ENCODE results near the gene IDH3B.
"Not testable (repeated sequence)": the region's sequence is repeated elsewhere in the genome, so short reads cannot be mapped to it uniquely, and the experiment has no call there.

IDH3B gene

GRCh38 chr20:2696646-2697045 lies 32.6 kb upstream of the IDH3B start:
- TF ChIP-seq, protein P1, sequence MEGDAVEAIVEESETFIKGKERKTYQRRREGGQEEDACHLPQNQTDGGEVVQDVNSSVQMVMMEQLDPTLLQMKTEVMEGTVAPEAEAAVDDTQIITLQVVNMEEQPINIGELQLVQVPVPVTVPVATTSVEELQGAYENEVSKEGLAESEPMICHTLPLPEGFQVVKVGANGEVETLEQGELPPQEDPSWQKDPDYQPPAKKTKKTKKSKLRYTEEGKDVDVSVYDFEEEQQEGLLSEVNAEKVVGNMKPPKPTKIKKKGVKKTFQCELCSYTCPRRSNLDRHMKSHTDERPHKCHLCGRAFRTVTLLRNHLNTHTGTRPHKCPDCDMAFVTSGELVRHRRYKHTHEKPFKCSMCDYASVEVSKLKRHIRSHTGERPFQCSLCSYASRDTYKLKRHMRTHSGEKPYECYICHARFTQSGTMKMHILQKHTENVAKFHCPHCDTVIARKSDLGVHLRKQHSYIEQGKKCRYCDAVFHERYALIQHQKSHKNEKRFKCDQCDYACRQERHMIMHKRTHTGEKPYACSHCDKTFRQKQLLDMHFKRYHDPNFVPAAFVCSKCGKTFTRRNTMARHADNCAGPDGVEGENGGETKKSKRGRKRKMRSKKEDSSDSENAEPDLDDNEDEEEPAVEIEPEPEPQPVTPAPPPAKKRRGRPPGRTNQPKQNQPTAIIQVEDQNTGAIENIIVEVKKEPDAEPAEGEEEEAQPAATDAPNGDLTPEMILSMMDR (IDR thresholded peaks at IDR 0.05): no peak
- Histone ChIP-seq H3K27ac (no peak overlapping the region), H3K4me1 (ENCODE audit: control insufficient read depth in 1 of 2, insufficient read depth in 1 of 2, low read depth in 1 of 2, low read length in 1 of 2) (peaks cover 9 to 12% of the 10 kb centered on the region in 2 experiments), H3K9me3 (no peaks in the 10 kb centered on the region), H3K4me3 (ENCODE audit: low read depth in 1 of 2, low read length in 1 of 2) (no peak overlapping the region), H3K36me3 (no peaks in the 10 kb centered on the region), H3K27me3 (peaks cover 90% of the 10 kb centered on the region)

DNA sequence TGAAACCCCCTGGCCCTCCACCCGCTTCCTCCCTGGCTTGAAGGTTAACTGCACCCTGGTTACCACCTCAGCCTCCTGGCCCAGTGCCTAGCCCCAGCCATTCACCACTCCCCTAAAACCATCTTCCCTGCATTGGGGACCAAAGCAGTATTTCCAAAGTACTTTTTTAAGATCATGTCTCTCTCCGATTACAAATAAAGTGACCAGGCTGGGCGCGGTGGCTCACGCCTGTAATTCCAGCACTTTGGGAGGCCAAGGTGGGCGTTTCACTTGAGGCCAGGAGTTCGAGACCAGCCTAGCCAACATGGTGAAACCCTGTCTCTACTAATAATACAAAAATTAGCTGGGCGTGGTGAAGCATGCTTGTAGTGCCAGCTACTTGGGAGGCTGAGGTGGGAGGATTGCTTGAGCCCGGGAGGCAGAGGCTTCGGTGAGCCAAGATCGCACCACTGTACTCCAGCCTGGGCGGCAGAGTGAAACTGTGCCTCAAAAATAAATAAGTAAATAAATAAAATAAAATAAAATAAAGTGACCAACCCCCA lies 32.0 kb upstream of the IDH3B start:
- Histone ChIP-seq H3K4me1 (ENCODE audit: control insufficient read depth in 1 of 2, insufficient read depth in 1 of 2, low read depth in 1 of 2, low read length in 1 of 2) (peaks cover 9 to 12% of the 10 kb centered on the region in 2 experiments), H3K27me3 (peaks cover 91% of the 10 kb centered on the region)
- not testable (repeated sequence) for H3K27ac ChIP-seq; H3K9me3 ChIP-seq; H3K36me3 ChIP-seq; H3K4me3 ChIP-seq (ENCODE audit: low read depth in 1 of 2, low read length in 1 of 2)

GRCh38 chr20:2695206-2695983 lies 31.4 kb upstream of the IDH3B start:
- H3K4me1 ChIP-seq (ENCODE audit: control insufficient read depth in 1 of 2, insufficient read depth in 1 of 2, low read depth in 1 of 2, low read length in 1 of 2): peaks cover 9 to 12% of the 10 kb centered on the region in 2 experiments
- no peaks in the 10 kb centered on the region for H3K36me3 ChIP-seq
- no peaks in the 10 kb centered on the region for H3K9me3 ChIP-seq
- peaks cover 94% of the 10 kb centered on the region for H3K27me3 ChIP-seq
- TF ChIP-seq, protein P1 (IDR thresholded peaks at IDR 0.05): no peak
- no peak overlapping the region for H3K4me3 ChIP-seq (ENCODE audit: low read depth in 1 of 2, low read length in 1 of 2)
- H3K27ac ChIP-seq: no peak overlapping the region

DNA sequence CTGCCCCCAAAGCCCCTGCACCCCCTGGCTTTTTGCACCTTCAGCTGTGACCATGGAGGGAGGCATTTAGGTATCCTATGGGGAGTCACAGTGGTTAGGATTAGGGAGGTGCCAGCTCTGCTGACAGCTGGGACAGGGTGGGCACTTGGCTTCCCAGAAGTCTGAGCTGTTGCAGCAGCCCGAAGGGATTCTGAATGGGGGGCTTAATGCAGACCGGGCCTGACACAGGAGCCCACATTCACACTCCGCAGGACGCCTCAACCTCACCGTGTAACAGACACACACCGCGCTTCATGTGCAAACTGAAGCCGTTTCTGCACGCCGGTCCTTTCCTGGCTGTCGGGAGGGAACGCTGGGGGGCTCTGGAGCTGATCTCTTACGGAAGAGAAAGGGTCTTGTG lies 30.5 kb upstream of the IDH3B start:
- Histone ChIP-seq H3K4me3 (ENCODE audit: low read depth in 1 of 2, low read length in 1 of 2) (no peak overlapping the region), H3K9me3 (no peaks in the 10 kb centered on the region), H3K27ac (no peak overlapping the region), H3K4me1 (ENCODE audit: control insufficient read depth in 1 of 2, insufficient read depth in 1 of 2, low read depth in 1 of 2, low read length in 1 of 2) (peaks cover 9 to 12% of the 10 kb centered on the region in 2 experiments), H3K36me3 (no peaks in the 10 kb centered on the region), H3K27me3 (peaks cover 97% of the 10 kb centered on the region)
- TF ChIP-seq, protein P1 (IDR thresholded peaks at IDR 0.05): no peak

- Histone ChIP-seq H3K27me3 (peaks cover 97% of the 10 kb centered on the region), H3K9me3 (no peaks in the 10 kb centered on the region), H3K4me1 (ENCODE audit: control insufficient read depth in 1 of 2, insufficient read depth in 1 of 2, low read depth in 1 of 2, low read length in 1 of 2) (peaks cover 9 to 12% of the 10 kb centered on the region in 2 experiments), H3K36me3 (no peaks in the 10 kb centered on the region), H3K27ac (no peak overlapping the region), H3K4me3 (ENCODE audit: low read depth in 1 of 2, low read length in 1 of 2) (no peak overlapping the region)
- TF ChIP-seq, protein P1 (IDR thresholded peaks at IDR 0.05): no peak
Measured at GRCh38 chr20:2694008-2694471, 30.0 kb upstream of the IDH3B start.

All from neutrophil (primary cell).